ENCODE data around the gene DPM1.

Gene DPM1

DNA sequence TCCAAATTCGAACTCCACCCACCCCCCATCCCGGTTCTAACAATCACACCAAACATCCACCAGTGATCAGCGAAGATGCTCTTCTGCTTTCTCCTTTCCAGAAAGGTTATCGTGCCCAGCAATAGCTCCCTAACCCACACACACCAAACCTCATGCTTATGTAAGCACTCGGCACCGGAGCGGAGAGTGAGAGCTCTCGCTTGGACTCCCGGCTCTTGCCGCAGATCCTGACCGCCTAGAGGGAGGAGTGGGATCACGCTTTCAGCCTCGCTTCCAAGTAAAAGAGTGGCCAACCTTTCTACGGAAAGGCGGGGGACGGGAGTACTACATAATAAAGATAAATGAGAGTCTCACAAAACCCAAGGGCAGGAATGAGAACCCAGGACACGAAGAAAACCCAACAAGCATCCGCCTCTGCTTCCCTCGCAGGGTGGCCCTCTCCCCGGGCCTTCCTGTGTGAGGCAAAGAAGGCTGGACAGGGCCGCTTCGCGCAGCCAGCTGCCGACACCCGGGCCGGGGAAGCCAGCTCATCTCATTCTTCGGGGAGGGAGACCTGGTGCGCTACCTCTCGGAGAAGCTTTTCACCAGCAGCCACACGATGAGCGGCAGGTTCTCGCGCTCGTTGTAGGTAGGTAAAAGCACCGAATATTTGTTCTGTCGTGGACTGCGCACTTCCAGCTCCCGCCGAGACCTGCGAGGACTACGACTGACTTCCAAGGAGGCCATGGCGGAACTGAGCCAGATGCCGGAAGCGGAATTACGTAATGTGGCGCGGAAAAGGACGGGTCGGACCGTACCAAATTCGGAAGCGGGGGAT, at the start of gene DPM1:
DPM1 (minus strand) TSS at position 735 of the 817 bp plus-strand sequence; CDS start at position 726, 9 bp downstream.
- DNase-seq: no peak

DNA sequence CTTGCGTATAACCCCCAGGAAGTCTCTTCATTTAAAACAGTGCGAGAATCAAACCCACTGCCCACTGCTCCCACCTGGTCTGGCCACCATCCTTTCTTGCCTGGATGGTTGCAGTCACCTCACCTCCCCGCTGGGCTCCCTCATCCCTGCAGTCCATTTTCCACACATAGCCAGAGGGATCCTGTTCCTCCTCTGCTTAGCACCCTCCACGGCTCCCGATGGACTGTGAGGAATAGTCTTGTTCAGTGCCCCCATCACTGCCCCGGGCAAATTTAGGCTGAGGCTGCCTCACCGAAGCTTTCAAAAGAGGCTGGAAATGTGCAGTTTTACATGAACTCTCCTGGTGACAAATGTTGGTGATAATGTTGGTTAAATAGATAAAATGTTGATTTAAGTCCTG, 46.9 kb upstream of the DPM1 start:
- no peak for DNase-seq

DNA sequence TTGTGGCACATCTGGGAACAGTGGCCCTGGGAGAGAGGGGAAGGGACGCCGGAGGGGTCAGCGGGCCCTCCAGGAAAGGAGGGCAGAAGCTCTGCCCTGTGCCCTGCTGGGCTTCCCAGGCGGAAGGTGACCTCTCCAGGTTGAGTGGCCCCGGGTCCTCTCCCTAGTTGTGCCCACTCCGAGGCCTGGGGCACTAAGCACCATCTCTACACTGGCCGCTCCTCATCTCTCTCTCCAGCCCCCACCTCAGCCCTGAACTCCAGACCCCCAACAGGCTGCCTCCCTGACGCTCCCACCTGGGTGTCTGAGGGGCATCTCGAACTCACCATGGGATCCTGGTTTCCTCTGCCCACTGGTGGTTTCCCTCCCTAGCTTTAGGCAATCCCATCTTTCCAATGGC, 46.4 kb upstream of the DPM1 start:
- DNase-seq: no peak

- DNase-seq: no peak
These were observed 46.0 kb upstream of the DPM1 start for GRCh38 chr20:51004305-51004727.

DNA sequence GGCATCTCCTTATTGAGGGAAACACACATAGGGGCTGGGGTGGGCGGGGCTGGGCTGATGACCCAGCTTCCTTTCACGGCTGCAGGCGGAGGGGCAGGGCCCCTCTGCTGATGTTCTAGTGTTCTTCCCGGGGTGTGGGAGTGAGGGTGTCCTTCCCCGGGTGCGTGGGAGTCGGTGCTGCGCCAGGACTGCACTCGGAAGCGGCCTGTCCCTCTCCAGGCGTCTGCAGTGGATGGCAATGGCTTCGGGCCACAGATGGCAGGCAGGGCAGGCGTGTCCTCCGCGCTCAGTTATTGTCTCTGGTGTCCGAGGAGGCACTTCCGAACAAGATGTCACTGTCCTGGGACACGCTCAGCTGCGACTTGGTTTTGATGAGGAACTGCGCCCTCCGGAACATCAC, 45.4 kb upstream of the DPM1 start:
- no peak for DNase-seq

DNA sequence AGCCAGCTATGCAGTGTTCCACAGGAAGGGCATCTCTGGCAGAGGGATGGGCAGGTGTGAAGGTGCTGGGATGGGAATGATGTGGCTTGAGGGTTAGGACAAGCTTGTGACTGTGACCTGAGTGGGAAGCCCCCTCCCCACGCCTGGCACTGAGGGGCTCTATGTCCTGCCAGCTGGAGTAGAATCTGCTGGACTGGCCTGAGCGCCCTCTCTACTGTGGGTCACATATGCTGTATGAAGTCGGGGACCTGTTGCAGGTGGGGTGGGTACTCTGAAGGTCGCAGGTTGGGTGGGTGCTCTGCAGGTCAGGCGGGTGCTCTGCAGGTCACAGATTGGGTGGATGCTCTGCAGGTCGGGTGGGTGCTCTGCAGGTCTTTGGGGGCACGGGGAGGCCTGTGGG, 44.3 kb upstream of the DPM1 start:
- DNase-seq: no peak

- no peak for DNase-seq
These were observed 43.3 kb upstream of the DPM1 start for GRCh38 chr20:51001430-51002265.

- no peak for DNase-seq
These were observed 41.0 kb upstream of the DPM1 start for GRCh38 chr20:50999355-50999754.

- no peak for DNase-seq
These were observed 38.9 kb upstream of the DPM1 start for GRCh38 chr20:50996901-50997865.

GRCh38 chr20:50995506-50995905, 37.2 kb upstream of the DPM1 start:
- no peak for DNase-seq

DNA sequence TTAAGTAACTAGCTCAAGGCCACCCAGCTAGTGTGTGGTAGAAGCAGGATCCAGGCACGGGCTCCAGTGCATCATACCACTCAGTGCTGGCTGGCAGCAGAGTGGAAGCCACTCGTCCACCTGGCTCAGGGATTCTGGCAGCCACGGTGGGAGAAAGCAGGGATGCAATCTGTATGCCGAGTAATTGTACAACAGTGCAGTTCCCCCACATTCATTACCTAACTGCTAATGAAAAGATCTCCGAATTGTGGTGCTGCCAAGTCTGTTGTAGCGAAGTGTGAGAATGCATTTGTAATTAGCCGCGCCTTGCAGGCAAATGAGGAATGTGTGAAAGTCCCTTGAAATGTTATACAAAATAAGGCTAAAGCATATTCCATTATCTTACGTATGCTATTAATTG, 35.5 kb upstream of the DPM1 start:
- DNase-seq: no peak

- DNase-seq: peak; percentile 62
These were observed 34.6 kb upstream of the DPM1 start for GRCh38 chr20:50992733-50993457.

DNA sequence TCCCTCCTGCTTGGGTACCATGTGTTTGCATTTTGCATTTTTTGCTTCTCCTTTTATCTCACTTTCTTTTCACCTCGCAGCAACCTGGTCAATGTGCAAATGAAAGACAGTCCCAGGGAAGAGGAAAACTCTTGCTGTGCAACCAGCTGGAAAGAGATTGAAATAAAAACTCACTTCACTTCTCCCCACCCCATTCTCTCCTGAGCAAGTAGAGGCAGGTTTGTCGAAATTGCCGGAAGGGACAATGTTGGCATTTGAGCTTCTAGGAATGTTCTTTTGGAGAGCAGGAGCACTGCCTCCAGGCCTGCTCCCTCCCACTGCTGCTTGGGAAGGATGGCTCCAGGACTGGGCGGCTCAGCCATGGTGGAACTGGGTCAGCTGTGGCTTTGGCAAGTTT, 34.0 kb upstream of the DPM1 start:
- DNase-seq: no peak

GRCh38 chr20:50991076-50991475, 32.7 kb upstream of the DPM1 start:
- no peak for DNase-seq

DNA sequence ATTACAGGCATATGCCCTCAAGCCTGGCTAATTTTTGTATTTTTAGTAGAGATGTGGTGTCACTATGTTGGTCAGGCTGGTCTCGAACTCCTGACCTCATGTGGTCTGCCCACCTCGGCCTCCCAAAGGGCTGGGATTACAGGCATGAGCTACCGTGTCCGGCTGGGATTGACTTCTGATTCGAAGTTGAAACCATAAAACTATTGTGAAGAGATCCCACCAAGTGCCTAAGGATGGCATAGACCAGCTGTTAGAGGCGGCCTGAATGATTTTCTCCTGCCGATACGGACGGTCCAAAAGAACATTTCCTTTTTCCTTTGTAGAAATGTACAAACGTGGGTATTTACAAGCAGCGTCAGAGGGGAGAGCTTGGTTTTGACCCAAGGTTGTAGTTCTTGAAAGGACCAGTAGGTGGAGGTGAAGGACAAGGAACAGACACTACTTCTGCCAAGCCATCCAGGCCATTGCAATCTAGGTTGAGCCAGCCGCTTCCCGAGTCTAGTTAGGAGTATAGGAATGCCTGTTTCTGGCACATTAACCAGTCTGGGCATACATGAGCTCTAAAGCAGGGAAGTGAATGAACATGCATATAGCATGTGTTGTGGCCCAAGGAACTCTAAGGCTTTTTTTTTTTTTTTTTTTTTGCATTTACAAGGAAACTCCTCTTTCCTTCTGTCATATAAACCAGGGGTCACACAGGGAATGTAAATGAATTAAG, 29.3 kb upstream of the DPM1 start:
- peak; percentile 81 for DNase-seq

DNA sequence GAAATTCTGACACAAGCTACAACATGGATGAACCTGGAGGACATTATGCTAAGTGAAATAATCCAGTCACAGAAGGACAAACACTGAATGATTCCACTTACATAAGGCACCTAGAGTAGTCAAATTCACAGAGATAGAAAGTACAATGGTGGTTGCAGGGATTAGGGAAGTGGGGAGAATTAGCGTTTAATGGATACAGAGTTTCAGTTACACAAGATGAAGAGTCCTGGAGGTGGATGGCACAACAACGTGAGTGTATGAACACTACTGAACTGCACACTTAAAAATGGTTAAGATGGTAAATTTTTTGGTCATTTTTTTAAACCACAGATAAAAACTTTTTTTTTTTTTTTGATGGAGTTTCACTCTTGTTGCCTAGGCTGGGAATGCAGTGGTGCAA, 25.0 kb upstream of the DPM1 start:
- no peak for DNase-seq

DNA sequence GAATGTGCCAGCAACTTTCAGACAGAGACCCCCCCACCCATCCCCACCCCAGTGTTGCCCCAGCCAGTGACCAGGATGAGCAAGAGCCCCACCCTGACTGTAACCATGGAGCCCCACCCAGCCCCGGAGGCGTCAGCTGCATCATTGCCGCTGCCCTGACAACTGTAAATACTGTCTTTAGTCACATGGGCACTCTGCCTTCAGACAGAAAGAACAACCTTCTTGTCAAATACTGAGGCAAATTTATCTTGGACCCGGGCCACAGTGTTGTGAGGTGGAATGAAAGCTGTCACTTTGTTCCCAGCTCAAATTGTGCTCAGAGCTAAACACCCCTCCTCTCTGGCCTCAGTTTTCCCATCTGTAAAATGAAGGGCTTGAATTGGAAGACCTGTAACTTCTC, 24.0 kb upstream of the DPM1 start:
- no peak for DNase-seq

GRCh38 chr20:50981714-50982048, 23.3 kb upstream of the DPM1 start:
- no peak for DNase-seq

- peak; percentile 55 for DNase-seq
These were observed 22.8 kb upstream of the DPM1 start for GRCh38 chr20:50980851-50981713.

DNA sequence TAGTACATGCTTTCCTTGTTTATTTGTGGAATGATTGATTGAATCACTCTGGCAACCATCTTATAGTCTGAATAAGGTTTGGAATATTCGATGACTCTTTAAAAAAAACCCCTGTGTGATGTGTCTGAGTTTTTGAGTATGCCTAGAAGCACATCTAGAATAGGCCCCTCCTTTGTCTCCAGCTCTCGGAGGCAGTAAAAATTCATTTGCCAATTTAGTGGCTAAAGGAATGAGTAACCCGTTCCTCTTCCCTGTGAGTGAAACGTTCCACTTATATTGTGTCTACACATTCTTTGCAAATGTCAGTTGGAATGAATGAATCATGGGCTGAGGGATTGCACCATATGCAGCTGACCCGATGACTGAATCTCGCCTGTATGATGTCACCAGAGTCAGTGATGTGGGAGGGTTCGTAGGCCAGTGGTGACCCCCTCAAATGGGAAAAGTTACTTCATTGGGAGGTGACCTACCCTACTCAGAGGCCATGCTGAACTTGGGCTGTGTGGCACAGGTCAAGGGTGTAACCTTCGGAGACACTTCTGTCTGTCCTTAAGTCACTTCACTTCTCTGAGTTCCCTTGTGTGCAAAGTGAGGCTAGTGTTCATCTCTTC, 21.8 kb upstream of the DPM1 start:
- DNase-seq: no peak

All from NCI-H526 treated with DMSO at 0.1 percent for 48 hours (cell line).